Skeletal muscle cell (primary cell): ENCODE data around the gene TGFBR3.

Source experiments
- DNase-seq: peaks from one replicate; pipeline ENCODE4 v3.0.0-alpha.2; 2010; ENCODE audit warnings: low read depth
- H3K4me3 ChIP-seq: 2 replicates; pipeline ENCODE4 v1.5.1; 2011; ENCODE audit warnings: low read depth, mild to moderate bottlenecking, control low read depth, low read length, moderate library complexity

The TGFBR3 gene

DNA sequence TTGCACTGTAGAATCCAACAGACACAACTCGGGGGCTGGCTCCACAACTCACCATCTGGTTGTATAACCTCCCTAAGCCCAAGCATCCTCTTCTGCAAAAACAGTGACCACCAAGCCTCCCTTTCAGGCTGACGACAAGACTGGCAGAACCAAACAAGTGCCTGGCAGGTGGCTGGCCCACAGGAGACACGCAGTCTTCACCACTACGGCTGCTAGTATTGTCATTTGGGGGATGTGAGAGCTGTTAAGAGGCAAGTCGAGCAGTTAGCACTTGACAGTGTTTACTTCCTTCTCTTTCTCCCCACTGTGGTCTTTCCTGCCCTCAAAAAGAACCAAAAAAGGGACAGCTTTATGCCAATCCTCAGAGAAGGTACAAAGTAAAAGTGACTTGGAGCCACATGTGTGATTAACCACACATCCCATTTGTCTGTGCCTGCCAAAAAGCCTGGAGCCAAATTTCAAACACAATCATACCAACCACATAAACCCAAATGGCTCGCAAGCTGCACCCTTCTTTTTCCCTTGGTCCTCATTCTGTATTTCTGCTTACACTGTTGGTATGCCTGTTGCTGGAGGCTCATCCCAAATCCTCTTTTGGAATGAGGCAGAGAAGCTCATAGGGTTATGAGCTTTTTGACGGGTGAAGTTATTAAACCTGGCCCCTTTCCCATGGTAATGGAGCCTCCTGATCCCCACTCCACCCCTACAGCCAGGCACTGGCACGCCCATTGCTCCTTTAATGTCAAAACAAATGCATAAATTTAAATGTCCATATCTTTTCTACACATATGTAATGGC, 94.1 kb downstream of the TGFBR3 start:
- DNase-seq: no peak

DNA sequence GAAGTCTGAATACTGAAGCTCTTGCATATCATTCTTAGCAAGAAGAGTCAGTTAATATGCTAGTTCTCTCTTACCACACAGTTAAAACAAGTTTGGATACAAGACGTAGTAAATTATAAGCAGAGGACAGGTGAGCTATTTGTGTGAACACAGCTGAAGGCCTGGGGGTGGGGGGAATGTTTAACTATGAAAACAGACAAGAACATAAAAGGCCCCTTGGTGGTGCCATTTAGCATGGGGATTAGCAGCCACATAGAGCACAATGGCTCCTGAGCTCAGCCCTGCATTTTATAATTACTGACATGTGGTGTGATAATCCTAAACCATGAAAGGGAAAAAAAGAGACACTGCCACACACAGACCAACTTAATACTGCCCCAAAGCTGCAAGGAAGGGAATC, 94.8 kb downstream of the TGFBR3 start:
- no peak for DNase-seq
- H3K4me3 ChIP-seq: no peak overlapping the region

More for the DNA sequence above, 94.1 kb downstream of the TGFBR3 start:
- H3K4me3 ChIP-seq: no peak overlapping the region

DNA sequence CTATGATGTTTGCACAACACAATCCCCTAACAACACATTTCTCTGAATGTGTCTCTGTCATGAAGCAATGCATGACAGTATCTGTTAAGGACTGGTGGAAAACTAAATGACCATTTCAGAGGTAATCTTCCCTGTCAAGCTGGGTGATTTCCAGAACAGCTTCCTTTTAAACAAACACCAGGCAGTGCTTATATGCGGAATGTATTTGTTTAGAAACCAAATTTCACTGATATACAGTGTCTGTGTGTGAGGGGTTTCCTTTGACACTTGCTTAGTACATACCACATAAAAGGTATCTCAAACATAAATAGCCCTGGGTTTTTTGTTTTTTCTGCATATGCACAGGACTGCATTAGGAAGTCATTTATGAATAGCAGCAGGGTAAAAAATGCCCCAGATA, 95.6 kb downstream of the TGFBR3 start:
- no peak for DNase-seq
- no peak overlapping the region for H3K4me3 ChIP-seq

DNA sequence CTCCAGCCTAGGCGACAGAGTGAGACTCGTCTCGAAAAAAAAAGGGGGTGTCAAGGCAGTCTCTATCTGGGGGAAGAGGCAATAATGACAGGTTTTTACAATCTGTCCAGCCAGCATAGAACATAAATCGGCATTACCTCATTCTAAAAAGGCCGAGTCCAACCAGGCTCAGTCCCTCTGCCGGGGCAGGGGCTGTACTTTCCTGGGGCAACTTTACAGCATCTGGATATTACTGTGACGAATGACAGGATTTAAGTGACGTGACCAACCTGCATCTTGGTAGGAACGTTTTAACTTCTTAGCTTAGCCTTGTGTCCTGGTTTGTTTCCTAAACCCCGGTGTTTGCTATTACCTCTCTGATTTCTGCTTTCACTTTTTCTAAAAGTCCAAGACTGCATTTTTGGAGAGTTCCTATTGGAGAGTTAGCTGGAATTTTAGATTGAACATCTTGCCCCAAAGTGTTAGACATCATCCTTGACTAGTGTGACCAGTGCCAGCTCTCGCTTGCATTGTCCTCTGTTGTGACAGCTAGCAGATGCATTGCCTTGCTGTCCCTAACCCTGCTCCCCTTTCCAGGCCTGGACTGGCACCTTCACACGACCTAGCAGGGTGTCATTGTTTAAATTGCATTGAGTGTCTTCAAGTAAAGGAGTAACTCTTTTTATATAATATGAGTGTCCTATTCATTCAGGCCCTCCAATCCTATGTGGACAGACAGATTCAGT, 96.5 kb downstream of the TGFBR3 start:
- DNase-seq: no peak
- no peak overlapping the region for H3K4me3 ChIP-seq

DNA sequence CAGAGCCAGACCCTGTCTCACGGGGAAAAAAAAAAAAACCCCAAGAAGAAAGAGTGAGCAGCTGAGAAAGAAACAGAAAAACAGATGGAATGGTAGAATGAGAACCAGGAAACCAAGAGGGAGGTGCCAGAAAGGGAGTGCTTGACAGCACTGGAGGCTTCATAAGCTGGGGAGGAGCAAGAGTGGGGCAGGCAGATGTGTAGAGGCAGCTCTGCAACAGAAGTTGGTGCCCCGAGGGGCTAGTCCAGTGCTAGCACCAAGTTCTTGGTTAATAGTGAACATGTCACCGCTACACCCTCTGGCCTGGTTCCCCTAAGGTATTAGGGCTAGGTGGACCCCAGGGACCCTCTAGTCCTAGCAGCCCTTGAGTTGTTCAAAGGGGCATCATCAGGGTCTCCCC, 98.0 kb downstream of the TGFBR3 start:
- DNase-seq: no peak
- H3K4me3 ChIP-seq: no peak overlapping the region

DNA sequence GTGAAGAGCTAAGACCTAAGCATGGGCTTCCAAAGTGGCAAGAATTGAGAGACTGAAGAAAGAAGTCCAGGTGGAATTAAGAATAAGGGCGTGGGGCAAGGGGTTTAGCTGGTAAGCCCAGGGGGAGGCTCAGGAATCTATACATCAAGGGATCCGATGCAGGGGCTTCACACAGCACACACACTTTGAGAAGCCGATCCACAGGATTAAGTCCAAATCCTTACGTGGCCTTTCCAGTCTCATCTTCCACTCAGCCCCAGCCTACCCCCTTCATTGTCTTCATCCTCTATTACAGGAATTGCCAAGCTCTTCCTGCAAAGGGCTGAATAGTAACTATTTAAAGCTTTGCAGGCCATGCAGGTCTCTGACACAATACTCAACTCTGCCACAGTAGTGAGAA, 101.3 kb downstream of the TGFBR3 start:
- DNase-seq: no peak
- H3K4me3 ChIP-seq: no peak overlapping the region

DNA sequence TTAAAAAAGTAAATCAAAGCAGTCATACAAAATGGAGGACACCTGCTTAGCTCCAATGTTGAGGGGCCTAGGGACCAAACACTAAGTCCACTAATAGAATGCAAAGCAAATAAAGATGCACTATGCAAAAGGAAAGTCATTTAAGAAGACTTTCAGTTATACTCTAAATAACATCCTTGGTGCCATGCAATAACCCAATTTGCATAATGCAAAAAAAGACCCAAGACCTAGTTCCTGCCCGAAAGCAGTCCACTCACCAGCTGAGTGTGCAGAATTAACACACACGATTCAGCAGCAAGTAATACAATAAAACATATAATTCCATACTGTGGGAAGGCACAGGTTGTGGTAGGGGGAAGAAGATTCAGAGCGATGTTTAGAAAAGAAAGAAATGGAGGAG, 101.8 kb downstream of the TGFBR3 start:
- DNase-seq: no peak
- H3K4me3 ChIP-seq: no peak overlapping the region

DNA sequence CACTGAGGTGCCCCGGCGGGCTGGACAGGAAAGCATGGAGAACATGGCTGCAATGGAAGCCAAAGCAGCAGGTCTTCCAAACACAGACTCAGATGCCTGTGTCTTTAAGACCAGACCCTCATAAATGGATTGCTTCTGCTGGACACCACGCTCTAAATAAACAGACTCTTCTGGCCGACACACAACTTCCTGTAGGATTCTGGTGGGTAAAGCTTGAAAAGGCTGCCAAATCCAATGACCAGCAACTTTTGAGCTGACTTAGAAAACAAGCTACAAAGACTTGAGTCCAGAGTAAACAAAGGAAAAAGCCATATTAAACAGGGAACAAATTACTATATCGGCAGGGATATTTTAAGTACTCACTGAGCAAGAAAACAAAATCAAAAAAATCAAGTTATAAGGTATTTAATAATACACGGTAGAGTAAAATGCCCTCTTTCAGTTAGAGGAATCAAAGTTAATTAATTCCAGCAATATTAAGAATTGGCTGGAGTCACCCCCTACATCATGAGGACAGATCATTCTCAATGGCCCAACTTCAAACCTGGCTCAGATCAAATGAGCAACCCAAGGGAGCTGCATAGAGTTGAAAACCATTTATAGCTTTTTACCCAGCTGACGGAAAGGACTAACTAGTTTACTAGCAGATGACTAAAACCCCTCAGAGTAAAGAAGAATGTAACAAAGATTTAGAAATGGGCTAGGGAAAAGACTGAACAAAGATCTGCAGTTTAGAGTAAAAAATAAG, 102.4 kb downstream of the TGFBR3 start:
- no peak for DNase-seq
- no peak overlapping the region for H3K4me3 ChIP-seq

DNA sequence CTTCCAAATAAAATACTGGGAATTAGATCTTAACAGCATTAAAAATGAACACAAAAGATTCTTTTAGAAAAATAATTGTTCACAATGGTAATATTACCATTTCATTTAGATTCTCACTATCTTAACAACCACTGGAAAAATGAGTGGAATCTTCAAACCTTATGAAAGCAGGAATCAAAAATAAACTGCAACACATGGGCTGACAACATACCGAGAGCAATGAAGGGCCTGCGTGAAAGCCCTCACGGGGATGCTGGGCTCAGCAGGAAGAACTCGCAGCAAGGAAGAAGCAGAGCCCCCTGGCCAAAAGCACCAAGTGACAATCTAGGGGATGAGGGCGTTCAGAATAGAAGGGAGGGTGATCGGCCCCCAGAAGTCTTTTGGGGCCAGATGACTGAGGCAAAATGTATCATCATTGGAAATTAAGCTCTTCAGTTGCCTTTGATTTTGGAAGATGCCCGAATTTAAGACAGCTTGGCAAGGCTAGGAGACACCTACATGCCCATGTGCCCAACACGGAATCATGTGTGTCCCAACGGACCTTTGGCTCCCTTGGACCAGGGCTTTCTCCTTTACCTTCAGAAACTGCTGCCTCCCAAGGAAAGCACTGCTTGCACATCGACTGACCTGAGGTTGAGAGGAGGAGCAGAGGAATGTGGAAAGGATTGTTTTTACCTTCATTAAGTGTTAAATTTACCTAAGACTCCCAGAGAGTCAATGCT, 103.9 kb downstream of the TGFBR3 start:
- no peak overlapping the region for H3K4me3 ChIP-seq
- no peak for DNase-seq

DNA sequence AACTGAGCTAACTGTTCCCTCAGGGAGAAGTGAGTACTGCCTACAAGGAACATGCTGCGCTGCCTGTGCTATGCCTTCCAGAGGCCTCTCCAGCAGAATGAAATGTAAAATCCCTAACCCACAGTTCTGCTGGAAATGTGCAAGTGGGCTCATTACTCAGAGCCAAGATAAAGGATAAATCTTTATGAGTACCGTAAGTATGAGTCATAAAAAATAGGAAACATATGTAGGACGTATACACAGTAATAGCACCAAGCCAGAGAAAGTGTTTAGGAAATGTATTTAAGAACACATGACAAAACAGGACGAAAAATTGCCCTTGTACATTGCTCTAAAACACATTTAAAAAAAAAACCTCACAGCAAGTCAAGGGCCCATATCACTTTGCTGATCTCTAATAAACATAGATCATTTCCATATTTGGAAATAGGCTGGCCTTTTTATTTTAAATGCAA, 104.6 kb downstream of the TGFBR3 start:
- H3K4me3 ChIP-seq: no peak overlapping the region
- DNase-seq: peak; percentile 93

DNA sequence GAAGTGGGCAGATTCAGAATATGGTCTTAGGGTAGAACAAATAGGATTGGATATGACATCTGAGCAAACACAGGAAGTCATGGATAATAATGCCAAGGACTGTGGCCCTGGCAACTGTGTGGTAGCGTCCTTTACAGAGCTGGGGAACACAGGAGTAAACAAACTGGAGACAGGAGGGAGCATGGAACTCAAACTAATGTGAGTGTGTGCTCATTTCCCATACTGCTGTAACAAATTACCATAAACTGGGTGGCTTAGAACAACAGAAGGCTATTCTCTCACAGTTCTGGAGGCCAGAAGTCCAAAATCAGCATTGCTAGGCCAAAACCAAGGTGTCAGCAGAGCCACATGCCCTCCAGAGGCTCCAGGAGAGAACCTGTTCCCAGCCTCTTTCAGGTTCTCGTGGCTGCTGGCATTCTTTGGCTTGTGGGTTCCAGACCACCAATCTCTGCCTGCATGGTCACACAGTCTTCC, 106.4 kb downstream of the TGFBR3 start:
- DNase-seq: no peak
- no peak overlapping the region for H3K4me3 ChIP-seq

DNA sequence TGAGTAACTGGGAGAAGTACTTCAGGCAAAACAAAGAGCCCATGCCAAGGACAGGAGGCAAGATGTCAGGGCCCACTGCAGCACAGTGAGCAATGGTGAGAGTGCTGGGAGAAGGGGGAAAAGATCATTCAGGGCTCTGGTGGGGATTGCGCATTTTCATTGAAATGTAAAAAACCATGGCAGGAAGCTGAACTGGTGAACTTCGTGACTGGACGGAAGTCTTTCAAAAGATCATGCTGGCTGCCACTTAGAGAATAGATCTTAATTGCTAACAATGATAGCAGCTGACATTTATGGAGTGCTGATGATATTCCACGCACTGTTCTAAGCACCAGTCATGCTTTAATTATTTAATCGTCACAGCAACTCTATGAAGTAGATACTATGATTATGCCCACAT, 107.0 kb downstream of the TGFBR3 start:
- DNase-seq: no peak
- H3K4me3 ChIP-seq: no peak overlapping the region

DNA sequence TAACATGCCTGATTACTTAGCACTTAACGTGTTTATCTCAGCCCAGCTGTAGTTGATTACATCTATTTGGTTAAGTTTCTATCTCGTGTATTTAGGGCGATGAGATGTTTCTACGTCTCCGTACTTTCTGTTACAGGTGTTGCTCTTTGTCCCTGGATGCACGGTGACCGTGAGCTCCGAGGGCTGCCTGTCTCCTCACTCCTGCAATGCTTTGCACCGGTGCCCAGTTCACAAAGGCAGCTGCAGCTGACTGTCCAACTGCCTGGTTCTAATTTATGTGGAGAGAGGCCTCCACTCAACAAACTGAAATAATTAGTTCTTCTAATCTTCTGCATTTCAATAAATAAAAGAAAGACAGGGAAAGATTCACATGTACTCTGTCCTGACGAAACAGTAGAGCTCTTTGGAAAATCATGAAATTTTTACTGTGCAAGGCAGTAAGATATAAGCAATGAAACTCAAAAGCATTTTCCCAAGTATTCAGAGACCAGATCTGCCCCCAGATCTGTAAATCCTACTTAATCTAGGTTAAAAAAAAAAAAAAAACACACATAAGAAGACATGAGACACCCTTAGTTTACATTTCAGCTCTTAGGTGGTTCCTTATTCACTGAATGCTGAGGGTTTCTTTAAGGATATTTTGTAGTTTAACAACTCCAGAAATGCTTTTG, 108.2 kb downstream of the TGFBR3 start:
- no peak overlapping the region for H3K4me3 ChIP-seq
- no peak for DNase-seq

DNA sequence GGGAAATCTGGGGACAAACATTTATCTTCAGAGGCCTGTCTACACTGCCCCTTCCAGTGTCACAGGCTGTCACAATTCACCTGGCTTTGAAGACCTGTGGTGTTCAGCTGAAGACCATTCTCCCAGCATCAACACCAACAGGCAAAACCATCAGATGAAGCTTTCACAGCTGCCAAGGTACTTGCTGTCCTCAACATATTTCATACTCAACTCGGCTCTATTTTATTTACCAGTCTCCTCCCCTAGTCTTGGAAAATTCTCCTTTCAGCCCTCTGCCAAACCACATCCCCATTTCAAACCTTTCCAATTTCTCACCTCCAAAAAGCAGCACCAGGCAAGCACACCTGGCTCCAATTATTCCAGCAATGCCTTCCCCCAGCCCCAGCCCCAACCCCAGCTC, 108.8 kb downstream of the TGFBR3 start:
- no peak for DNase-seq
- no peak overlapping the region for H3K4me3 ChIP-seq

DNA sequence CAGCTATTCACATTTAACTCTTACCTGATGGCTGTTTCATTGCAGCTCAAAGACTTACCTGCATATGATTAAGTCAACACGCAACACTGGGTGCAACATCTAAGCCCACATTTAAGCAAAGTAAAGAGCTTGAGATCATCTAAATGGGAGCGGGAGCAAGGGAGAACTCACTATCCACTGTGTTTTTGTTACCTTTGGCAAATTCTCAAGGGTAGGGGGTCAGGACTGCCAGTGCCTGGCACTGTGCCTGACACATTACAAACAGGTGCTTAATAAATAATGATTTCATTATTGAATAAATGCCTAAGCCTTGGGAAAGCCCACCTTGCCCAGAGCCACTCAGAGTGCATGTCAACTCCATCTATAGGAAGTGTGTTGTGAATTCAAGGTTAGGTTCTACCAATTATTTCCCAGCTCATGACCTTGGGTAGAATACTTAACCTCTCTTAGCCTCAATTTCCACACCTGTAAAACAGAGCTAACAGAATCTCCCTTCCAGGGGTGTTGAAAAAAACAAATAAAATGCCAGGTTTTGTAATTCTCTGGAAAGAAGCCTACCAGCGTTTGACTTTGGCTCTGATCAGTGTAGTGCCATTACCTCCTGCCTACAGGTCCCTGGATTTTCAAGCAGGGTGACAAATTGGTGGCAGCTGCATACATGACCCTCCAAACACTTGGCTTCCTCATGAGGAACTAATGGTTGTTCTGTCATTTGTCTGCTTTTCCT, 109.7 kb downstream of the TGFBR3 start:
- no peak for DNase-seq
- no peak overlapping the region for H3K4me3 ChIP-seq

DNA sequence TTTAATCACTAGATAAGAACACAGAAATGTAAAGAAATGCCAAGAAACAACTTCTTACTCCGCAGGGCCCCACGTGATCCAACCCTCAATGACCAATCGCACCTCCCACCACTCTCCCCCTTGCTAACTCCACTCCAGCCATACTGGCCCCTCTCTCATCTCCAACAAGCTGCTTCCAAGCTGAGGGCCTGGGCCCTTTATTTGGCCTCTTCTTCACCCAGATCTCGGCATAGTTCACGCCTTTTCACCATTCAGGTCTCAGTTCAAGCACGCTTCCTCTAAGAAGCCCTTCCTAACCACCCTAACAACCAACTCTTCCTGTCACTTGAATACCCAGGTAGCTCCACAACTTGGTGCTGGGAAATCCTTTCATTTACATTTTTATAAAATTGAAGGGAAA, 110.7 kb downstream of the TGFBR3 start:
- DNase-seq: no peak
- no peak overlapping the region for H3K4me3 ChIP-seq

DNA sequence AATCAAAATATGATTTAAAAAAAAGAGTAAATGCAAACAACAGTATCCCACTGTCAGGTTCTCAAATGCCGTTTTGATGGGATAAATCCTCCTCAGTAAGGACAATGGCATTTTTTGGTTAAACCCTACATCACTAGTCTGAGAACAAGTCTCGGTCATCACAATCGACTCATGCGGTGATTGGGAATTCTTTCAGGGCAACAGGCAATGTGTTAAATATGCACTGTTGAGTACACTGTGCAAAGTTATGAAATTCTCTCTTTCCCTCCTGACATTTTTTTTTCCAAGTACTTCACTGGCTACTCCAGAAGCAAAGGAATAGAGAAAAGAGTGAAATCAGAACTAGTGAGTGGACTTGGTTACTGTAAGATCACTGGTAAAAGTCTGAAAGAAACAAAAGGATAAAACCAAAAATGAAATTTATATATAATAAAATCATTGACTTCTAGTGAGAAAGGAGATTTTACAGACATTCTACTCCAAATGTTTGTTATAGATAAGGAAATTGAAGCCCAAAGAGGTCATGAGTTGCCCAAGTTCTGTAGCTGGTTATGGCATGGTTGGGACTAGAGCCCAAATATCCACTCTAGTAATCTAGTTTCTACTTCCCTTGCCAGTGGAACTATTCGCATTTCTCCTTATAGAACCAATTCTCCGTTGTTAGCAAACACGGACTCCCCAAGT, 111.3 kb downstream of the TGFBR3 start:
- H3K4me3 ChIP-seq: no peak overlapping the region
- peak; percentile 74 for DNase-seq

DNA sequence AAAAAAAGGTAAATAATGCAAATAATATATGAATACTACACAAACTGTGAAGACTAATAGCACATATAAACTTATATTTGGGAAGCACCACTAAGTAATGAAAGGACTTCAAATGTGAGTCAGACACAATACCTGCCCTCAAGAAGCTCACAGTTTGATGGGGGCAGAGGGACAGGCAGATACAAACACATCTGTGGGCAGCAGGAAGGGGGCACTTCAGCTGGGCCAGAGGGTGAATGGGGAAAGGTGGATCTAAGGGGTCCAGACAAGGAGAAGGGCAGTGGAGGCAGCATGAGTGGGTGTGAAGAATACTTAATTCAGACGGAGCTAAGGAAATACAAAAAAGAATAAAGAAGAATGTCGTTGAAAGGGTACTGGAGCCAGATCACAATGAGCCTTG, 114.2 kb downstream of the TGFBR3 start:
- H3K4me3 ChIP-seq: no peak overlapping the region
- no peak for DNase-seq
